ENCODE measurements around the gene BCAS3. TPM values are rescaled to one million over a fixed set of nuclear protein-coding genes. Genes with fewer than 3 reads are reported as not detected.

The BCAS3 gene
- total and polyA plus RNA-seq, 4 donors = 5.8 to 24.6 (median 10.1) TPM

- no peaks in the 10 kb centered on the region for H3K36me3 ChIP-seq (ENCODE audit: control insufficient read depth in 4 of 4, insufficient read depth in 3 of 4, low read depth in 1 of 4, low read length in 3 of 4)
- no peak overlapping the region for H3K4me3 ChIP-seq (ENCODE audit: low read depth in 1 of 3, low read length in 3 of 3)
- 98% methylated on average over 13 of the region's 13 CpGs for whole genome bisulfite sequencing
- H3K27me3 ChIP-seq (ENCODE audit: control insufficient read depth in 4 of 4, insufficient read depth in 4 of 4, low read length in 3 of 4) = no peaks in the 10 kb centered on the region
- DNase-seq (ENCODE audit: low spot score) = no peak
- H3K27ac ChIP-seq (ENCODE audit: low read depth in 1 of 2, low read length in 2 of 2) = no peak overlapping the region
- H3K4me1 ChIP-seq (ENCODE audit: control insufficient read depth in 4 of 4, insufficient read depth in 4 of 4, low read length in 3 of 4) = no peaks in the 10 kb centered on the region
- no peak overlapping the region for H3K9ac ChIP-seq (ENCODE audit: low read depth in 1 of 2, low read length in 2 of 2)
- H3K9me3 ChIP-seq (ENCODE audit: control insufficient read depth in 4 of 4, low read length in 3 of 4) = no peaks in the 10 kb centered on the region
- TF ChIP-seq GABPA (IDR thresholded peaks at IDR 0.05 in 1 of 2, conservative IDR thresholded peaks at IDR 0.05 in 1 of 2) = no peak
Observed at GRCh38 chr17:61363601-61364462, 686.2 kb downstream of the BCAS3 start.

- TF ChIP-seq SP1 (IDR thresholded peaks at IDR 0.05) = no peak
- no peak for TF ChIP-seq REST (IDR thresholded peaks at IDR 0.05)
- no peak for TF ChIP-seq YY1 (IDR thresholded peaks at IDR 0.05)
- TF ChIP-seq TAF1 (conservative IDR thresholded peaks at IDR 0.05) = no peak
- TF ChIP-seq FOXA2 (IDR thresholded peaks at IDR 0.05) = no peak
- TF ChIP-seq HNF4A (conservative IDR thresholded peaks at IDR 0.05) = no peak
- no peak for TF ChIP-seq FOXA1 (IDR thresholded peaks at IDR 0.05)
- TF ChIP-seq ZBTB33 (IDR thresholded peaks at IDR 0.05) = no peak
- no peak for TF ChIP-seq ATF3 (IDR thresholded peaks at IDR 0.05)
- no peak for TF ChIP-seq GABPA (IDR thresholded peaks at IDR 0.05 in 1 of 2, conservative IDR thresholded peaks at IDR 0.05 in 1 of 2)
- TF ChIP-seq RAD21 (IDR thresholded peaks at IDR 0.05) = no peak
- TF ChIP-seq RXRA (IDR thresholded peaks at IDR 0.05) = no peak
- no peak for TF ChIP-seq EGR1 (IDR thresholded peaks at IDR 0.05; ENCODE audit: low read depth in 2 of 2)
- TF ChIP-seq MAX (IDR thresholded peaks at IDR 0.05) = no peak
- no peak for TF ChIP-seq NR2F2 (IDR thresholded peaks at IDR 0.05)
- no peak for TF ChIP-seq JUND (IDR thresholded peaks at IDR 0.05)
- no peak for TF ChIP-seq CTCF (IDR thresholded peaks at IDR 0.05; ENCODE audit: low read depth, low read length, missing input control)
- no peak overlapping the region for H3K4me3 ChIP-seq (ENCODE audit: low read depth in 1 of 3, low read length in 3 of 3)
- H3K27me3 ChIP-seq (ENCODE audit: control insufficient read depth in 4 of 4, insufficient read depth in 4 of 4, low read length in 3 of 4) = no peaks in the 10 kb centered on the region
- no peaks in the 10 kb centered on the region for H3K4me1 ChIP-seq (ENCODE audit: control insufficient read depth in 4 of 4, insufficient read depth in 4 of 4, low read length in 3 of 4)
- H3K36me3 ChIP-seq (ENCODE audit: control insufficient read depth in 4 of 4, insufficient read depth in 3 of 4, low read depth in 1 of 4, low read length in 3 of 4) = no peaks in the 10 kb centered on the region
- H3K27ac ChIP-seq (ENCODE audit: low read depth in 1 of 2, low read length in 2 of 2) = no peak overlapping the region
- H3K9ac ChIP-seq (ENCODE audit: low read depth in 1 of 2, low read length in 2 of 2) = no peak overlapping the region
- DNase-seq (ENCODE audit: low spot score) = no peak
- H3K9me3 ChIP-seq (ENCODE audit: control insufficient read depth in 4 of 4, low read length in 3 of 4) = no peaks in the 10 kb centered on the region
- 95% methylated on average over 3 of the region's 3 CpGs for WGBS
Observed at GRCh38 chr17:61364463-61364846, 686.8 kb downstream of the BCAS3 start.
